HEK293 (cell line): Measurements from ENCODE around the gene SLC18B1.
A peak's percentile ranks its signal among the peaks of the same experiment; 100 is the strongest.

Source experiments
- CTCF ChIA-PET: fragments of 350-600 bp; formaldehyde crosslinking; extraction: SDS; loops from one replicate; lab custom pipeline; 2021; ENCODE audit warnings: antibody characterized with exemption; lab: Yijun Ruan, JAX
- POLR2A ChIA-PET: fragments of 300-600 bp; formaldehyde crosslinking; extraction: SDS; loops from one replicate; lab custom pipeline; 2020; ENCODE audit warnings: antibody characterized with exemption, inconsistent platforms; lab: Yijun Ruan, JAX
- H3K27ac ChIP-seq: fragments of 200-500 bp; sonication (Bioruptor generic); 2 replicates; pipeline ENCODE4 v1.5.1; 2014; ENCODE audit warnings: low read depth, low read length, control low read depth, inconsistent platforms; ENCODE audit errors: extremely low read depth
- H3K36me3 ChIP-seq, 2 experiments: fragments of 200-500 bp in 1 of 2; sonication (Bioruptor generic) in 1 of 2; 1 replicate in 1 of 2; 2 replicates in 1 of 2; pipeline ENCODE4 v1.5.1; 2014 to 2017; ENCODE audit warnings: inconsistent platforms in 2 of 2, low read length in 2 of 2; ENCODE audit not compliant: control insufficient read depth in 2 of 2, insufficient read depth in 1 of 2
- H3K4me1 ChIP-seq: fragments of 200-500 bp; sonication (Bioruptor generic); 2 replicates; pipeline ENCODE4 v1.5.1; 2014; ENCODE audit warnings: mild to moderate bottlenecking, low read length, inconsistent platforms; ENCODE audit not compliant: control insufficient read depth, insufficient read depth
- H3K4me3 ChIP-seq: 2 replicates; pipeline ENCODE4 v1.5.1; 2011; ENCODE audit warnings: low read depth, mild to moderate bottlenecking, control low read depth, low read length, moderate library complexity
- H3K9me3 ChIP-seq: fragments of 200-500 bp; sonication (Bioruptor generic); 2 replicates; pipeline ENCODE4 v1.5.1; 2014; ENCODE audit warnings: low read depth, low read length, inconsistent platforms; ENCODE audit not compliant: control insufficient read depth, insufficient read depth
- CTCF ChIP-seq: fragments of 450-650 bp; formaldehyde crosslinking; IDR thresholded peaks from 2 replicates; pipeline ENCODE4 v1.5.1; 2016; ENCODE audit warnings: missing biosample characterization, missing genetic modification characterization
- PRDM1 ChIP-seq: fragments of 450-650 bp; formaldehyde crosslinking; IDR thresholded peaks from 2 replicates; pipeline ENCODE4; 2016; ENCODE audit warnings: missing biosample characterization, missing genetic modification characterization
- SP7 ChIP-seq: fragments of 450-650 bp; formaldehyde crosslinking; IDR thresholded peaks from 2 replicates; pipeline ENCODE4 v1.5.1; 2016; ENCODE audit warnings: missing biosample characterization, missing genetic modification characterization
- TRIM28 ChIP-seq: IDR thresholded peaks from 2 replicates; pipeline ENCODE4 v1.6.1; 2011; ENCODE audit warnings: low read length, control low read depth, borderline replicate concordance
- WT1 ChIP-seq: fragments of 450-650 bp; formaldehyde crosslinking; IDR thresholded peaks from 2 replicates; pipeline ENCODE4 v1.5.1; 2016; ENCODE audit warnings: missing biosample characterization, missing genetic modification characterization
- YY2 ChIP-seq: fragments of 450-650 bp; formaldehyde crosslinking; IDR thresholded peaks from 2 replicates; pipeline ENCODE4 v1.5.1; 2016; ENCODE audit warnings: missing biosample characterization, missing genetic modification characterization
- ZBTB17 ChIP-seq: fragments of 450-650 bp; formaldehyde crosslinking; IDR thresholded peaks from 2 replicates; pipeline ENCODE4 v1.5.1; 2016; ENCODE audit warnings: missing biosample characterization, missing genetic modification characterization
- ZEB2 ChIP-seq: fragments of 450-650 bp; formaldehyde crosslinking; IDR thresholded peaks from 2 replicates; pipeline ENCODE4 v1.5.1; 2016; ENCODE audit warnings: missing biosample characterization, missing genetic modification characterization
- ZNF140 ChIP-seq: fragments of 450-650 bp; formaldehyde crosslinking; IDR thresholded peaks from 2 replicates; pipeline ENCODE4 v1.5.1; 2016; ENCODE audit warnings: missing biosample characterization, missing genetic modification characterization
- ZNF18 ChIP-seq: fragments of 450-650 bp; formaldehyde crosslinking; IDR thresholded peaks from 2 replicates; pipeline ENCODE4 v1.5.1; 2016; ENCODE audit warnings: missing biosample characterization, missing genetic modification characterization
- ZNF184 ChIP-seq: fragments of 450-650 bp; IDR thresholded peaks from 2 replicates; pipeline ENCODE4 v1.5.1; 2018; ENCODE audit warnings: missing biosample characterization, mild to moderate bottlenecking, missing genetic modification characterization
- ZNF335 ChIP-seq: fragments of 450-650 bp; formaldehyde crosslinking; conservative IDR thresholded peaks from 2 replicates; pipeline ENCODE4 v1.5.1; 2016; ENCODE audit warnings: missing biosample characterization, missing genetic modification characterization
- ZNF394 ChIP-seq: fragments of 450-650 bp; formaldehyde crosslinking; IDR thresholded peaks from 2 replicates; pipeline ENCODE4 v1.5.1; 2016; ENCODE audit warnings: missing biosample characterization, missing genetic modification characterization, mild to moderate bottlenecking, moderate library complexity, borderline replicate concordance
- ZNF518A ChIP-seq: fragments of 450-650 bp; formaldehyde crosslinking; conservative IDR thresholded peaks from 2 replicates; pipeline ENCODE4 v1.5.1; 2016; ENCODE audit warnings: low read depth, missing biosample characterization, missing genetic modification characterization
- ZNF558 ChIP-seq: fragments of 450-650 bp; formaldehyde crosslinking; IDR thresholded peaks from 2 replicates; pipeline ENCODE4 v1.5.1; 2016; ENCODE audit warnings: missing biosample characterization, missing genetic modification characterization
- ZNF560 ChIP-seq: fragments of 450-650 bp; formaldehyde crosslinking; IDR thresholded peaks from 2 replicates; pipeline ENCODE4 v1.5.1; 2017; ENCODE audit warnings: missing biosample characterization, missing genetic modification characterization, borderline replicate concordance
- ZNF561 ChIP-seq: fragments of 450-650 bp; IDR thresholded peaks from 2 replicates; pipeline ENCODE4 v1.5.1; 2018; ENCODE audit warnings: missing biosample characterization, missing genetic modification characterization, borderline replicate concordance
- ZNF645 ChIP-seq: fragments of 450-650 bp; formaldehyde crosslinking; IDR thresholded peaks from 2 replicates; pipeline ENCODE4; 2016; ENCODE audit warnings: missing biosample characterization, missing genetic modification characterization
- ZNF654 ChIP-seq: fragments of 450-650 bp; formaldehyde crosslinking; IDR thresholded peaks from 2 replicates; pipeline ENCODE4 v1.5.1; 2016; ENCODE audit warnings: low read depth, missing biosample characterization, missing genetic modification characterization
- ZNF660 ChIP-seq: fragments of 450-650 bp; IDR thresholded peaks from 2 replicates; pipeline ENCODE4 v1.5.1; 2018; ENCODE audit warnings: missing biosample characterization, mild to moderate bottlenecking, missing genetic modification characterization
- ZNF707 ChIP-seq: fragments of 450-650 bp; formaldehyde crosslinking; IDR thresholded peaks from 2 replicates; pipeline ENCODE4 v1.5.1; 2016; ENCODE audit warnings: missing biosample characterization, missing genetic modification characterization
- ZSCAN23 ChIP-seq: fragments of 450-650 bp; formaldehyde crosslinking; IDR thresholded peaks from 2 replicates; pipeline ENCODE4 v1.5.1; 2016; ENCODE audit warnings: missing biosample characterization, missing genetic modification characterization
- ZXDB ChIP-seq: fragments of 450-650 bp; formaldehyde crosslinking; IDR thresholded peaks from 2 replicates; pipeline ENCODE4 v1.5.1; 2016; ENCODE audit warnings: missing biosample characterization, missing genetic modification characterization

Gene SLC18B1

GRCh38 chr6:132800656-132801055 is 2.2 kb upstream of the SLC18B1 start:
- H3K4me3 ChIP-seq: no peak overlapping the region
- H3K36me3 ChIP-seq: peaks cover 2 to 5% of the 10 kb centered on the region in 2 experiments
- H3K4me1 ChIP-seq: 0 out of 2 replicates have a peak, but pooled peaks cover 2% of the 10 kb centered on the region
- H3K27ac ChIP-seq: no peak overlapping the region
- POLR2A ChIA-PET: interaction anchor here (1.9 kb wide), 1 partner anchor 14 kb away, joined by 7 read pairs; the partner anchor contains the start of gene RPS12
- no peaks in the 10 kb centered on the region for H3K9me3 ChIP-seq
- TF ChIP-seq ZNF707 (tag by site-specific recombination) (no peak), PRDM1 (tag by site-specific recombination) (peak; percentile 26; the same call in 1 of the 2 replicates), ZXDB (tag by site-specific recombination) (no peak)
- CTCF ChIA-PET: interaction anchor here (0.6 to 3.1 kb wide), 3 partner anchors 10 to 269 kb away, joined by 3 to 42 read pairs (median 7); no protein-coding TSS in a partner anchor

- Histone ChIP-seq H3K4me3 (peak overlapping the region; percentile 84), H3K9me3 (no peaks in the 10 kb centered on the region), H3K36me3 (peaks cover 5 to 16% of the 10 kb centered on the region in 2 experiments), H3K27ac (peak overlapping the region; percentile 67; the same call in 1 of the 2 replicates), H3K4me1 (0 out of 2 replicates have a peak, but pooled peaks cover 2% of the 10 kb centered on the region)
- ChIA-PET POLR2A (interaction anchor here (0.5 to 2.5 kb wide), 11 partner anchors 10 to 848 kb away, joined by 3 to 40 read pairs (median 4); partner anchors contain the start of genes CCN2, RPS12 and STX7), CTCF (interaction anchor here (0.6 to 3.8 kb wide), 32 partner anchors 8 to 949 kb away, joined by 3 to 42 read pairs (median 4); no protein-coding TSS in a partner anchor)
- TF ChIP-seq ZNF561 (tag by site-specific recombination): no peak
- TF ChIP-seq YY2 (tag by site-specific recombination): no peak
- peak; percentile 86 for TF ChIP-seq TRIM28
- peak; percentile 72 for TF ChIP-seq ZNF184 (tag by site-specific recombination)
- no peak for TF ChIP-seq ZBTB17
- TF ChIP-seq ZNF660: peak; percentile 17
- TF ChIP-seq ZNF18: no peak
- peak; percentile 74 for TF ChIP-seq CTCF (tag by site-specific recombination)
- peak; percentile 60; the same call in 1 of the 2 replicates for TF ChIP-seq ZNF335 (tag by site-specific recombination)
- TF ChIP-seq ZSCAN23 (tag by site-specific recombination): no peak
- TF ChIP-seq SP7 (tag by site-specific recombination): peak; percentile 11; the same call in 1 of the 2 replicates
- TF ChIP-seq ZEB2 (tag by site-specific recombination): peak; percentile 41; the same call in 1 of the 2 replicates
- TF ChIP-seq ZNF140 (tag by site-specific recombination): no peak
- TF ChIP-seq PRDM1 (tag by site-specific recombination): 0 out of 2 replicates have a peak, but pooled peaks have one; percentile 17
- no peak for TF ChIP-seq ZNF560
- TF ChIP-seq ZNF558 (tag by site-specific recombination): 0 out of 2 replicates have a peak, but pooled peaks have one; percentile 17
- peak; percentile 61 for TF ChIP-seq ZNF518A
- no peak for TF ChIP-seq ZNF645 (tag by site-specific recombination)
- peak; percentile 73; the same call in 1 of the 2 replicates for TF ChIP-seq ZNF394 (tag by site-specific recombination)
- TF ChIP-seq ZNF654 (tag by site-specific recombination): peak; percentile 41
- no peak for TF ChIP-seq WT1 (tag by site-specific recombination)
Observed at GRCh38 chr6:132798869-132799538, 567 bp upstream of the SLC18B1 start.
